Psoas muscle (tissue), 8 donors: ENCODE data around the gene PRMT1. TPM values are rescaled to one million over a fixed set of nuclear protein-coding genes. Genes with fewer than 3 reads are reported as not detected.

ENCODE experiments used
- ATAC-seq, 4 donors: fragments of 200-7000 bp; cut with Tn5 transposase; one replicate each; pipeline ENCODE4 v1.9.1; 2020; ENCODE audit warnings: moderate library complexity in 3 of 4, mild to moderate bottlenecking in 2 of 4
- DNase-seq, 2 donors: peaks; one replicate each; pipeline ENCODE4 v3.0.0-alpha.2; 2020
- H3K27ac ChIP-seq: fragments of 200-600 bp; one replicate; pipeline ENCODE4 v1.8.0; 2022
- H3K27me3 ChIP-seq, 3 donors: fragments of 200-600 bp in 1 of 3; one replicate each; pipeline versions ENCODE4 v1.6.1 to v1.8.0; 2013 to 2022; ENCODE audit warnings: low read length in 2 of 3, mild to moderate bottlenecking in 2 of 3, moderate library complexity in 1 of 3; ENCODE audit not compliant: insufficient read depth in 3 of 3
- H3K36me3 ChIP-seq, 2 donors: fragments of 200-600 bp in 1 of 2; one replicate each; pipeline versions ENCODE4 v1.6.1 to v1.8.0; 2013 to 2022; ENCODE audit warnings: low read depth in 1 of 2, mild to moderate bottlenecking in 1 of 2, moderate library complexity in 1 of 2; ENCODE audit not compliant: insufficient read depth in 1 of 2
- H3K4me1 ChIP-seq: fragments of 200-600 bp; one replicate; pipeline ENCODE4 v1.8.0; 2022
- H3K4me3 ChIP-seq: fragments of 200-600 bp; one replicate; pipeline ENCODE4 v1.8.0; 2022; ENCODE audit warnings: mild to moderate bottlenecking
- H3K9me3 ChIP-seq: fragments of 200-600 bp; one replicate; pipeline ENCODE4 v1.8.0; 2022
- CTCF ChIP-seq: fragments of 200-600 bp; IDR thresholded peaks from one replicate; pipeline ENCODE4 v1.8.0; 2022; ENCODE audit warnings: antibody characterized with exemption
- WGBS, 3 donors: extraction: QIAGEN DNeasy Blood & Tissue Kit; methylation state at CpG; one replicate each; pipeline versions ENCODE4 v1.1.6 to v1.1.7; 2013; 5-methylcytosine and 5-hydroxymethylcytosine counted together
- intact Hi-C, 2 donors: fragments of 100-400 bp; cut with DNase I; formaldehyde crosslinking; loops; one replicate each; pipeline versions ENCODE4 v1.11.0 to v1.14.2; 2022
- polyA plus RNA-seq, 3 donors: library from polyadenylated mRNA; stranded (reverse); fragments of 200-250 nt; gene quantifications; one replicate each; pipeline ENCODE4 v1.2.3, GENCODE V29; 2013
- total RNA-seq, 4 donors: library from RNA; stranded (reverse); fragmentation: NEBNext Ultra II Directional in 2 of 4; extraction: Animal tissue kit (Norgen Biotek cat#: 25700) in 2 of 4; gene quantifications; one replicate each; pipeline versions ENCODE4 v1.2.1 to v1.2.4, GENCODE V29; 2021 to 2023
- donor health status: healthy with polysubstance abuse.
- donor health status: DM: no; HTN: no; CAD: no; lungs with moderate emphysema.
- donor health status: Bipolar disorder and iron deficiency.
- donor health status: healthy.
- donor health status: DM: yes; HTN: yes; CAD: no.
- donor health status: DM: no; HTN: no; CAD: no.
- donor health status: DM: no; HTN: no; CAD: no.
- donor health status: DM: yes; HTN: yes; CAD: no.

The PRMT1 gene
- total and polyA plus RNA-seq, 7 donors: 139 to 424 (median 208) TPM

GRCh38 chr19:49641688-49642491, 35.2 kb upstream of the PRMT1 start, which contains the start of gene SCAF1:
TSS of gene SCAF1 (plus strand) at chr19:49642209. CDS start at chr19:49645027, 2,818 bp downstream.
- Histone ChIP-seq H3K27me3 (no peaks in the 10 kb centered on the region), H3K36me3 (peaks cover 3 to 19% of the 10 kb centered on the region in 2 donors), H3K4me3 (peak within 1 kb of the TSS; percentile 80), H3K27ac (peak within 1 kb of the TSS; percentile 98), H3K9me3 (no peaks in the 10 kb centered on the region), H3K4me1 (peaks cover 35% of the 10 kb centered on the region)
- intact Hi-C loops: loop anchor here (2.0 to 5.0 kb wide), 2 partner anchors 35 to 190 kb away; partner anchors contain the start of genes ALDH16A1 (in 1 of the 2), PIH1D1 (in 1 of the 2) and PRMT1 (in 1 of the 2)
- ATAC-seq (peak; percentile 79 to 83 (median 82)), DNase-seq (peak; percentile 100)
- WGBS, 3 donors: 0% methylated on average over 62 to 87 of the region's 87 CpGs
- TF ChIP-seq CTCF: no peak

GRCh38 chr19:49642492-49643035, 34.5 kb upstream of the PRMT1 start:
- 5 to 8% (median 6%) methylated on average over 5 of the region's 5 CpGs for WGBS, 3 donors
- intact Hi-C loops: loop anchor here in 1 of 2 donors (5.0 kb wide), 1 partner anchor 190 kb away; the partner anchor contains the start of genes ALDH16A1 and PIH1D1

GRCh38 chr19:49643466-49643865, 33.6 kb upstream of the PRMT1 start:
- 58 to 67% (median 66%) methylated on average over 2 of the region's 2 CpGs for WGBS, 3 donors
- no peaks in the 10 kb centered on the region for H3K9me3 ChIP-seq

More at GRCh38 chr19:49642492-49643035, 34.5 kb upstream of the PRMT1 start:
- H3K4me1 ChIP-seq: peaks cover 35% of the 10 kb centered on the region
- ATAC-seq (no peak), DNase-seq (peak in 1 of 2 donors; percentile 38)
- peak overlapping the region; percentile 80 for H3K4me3 ChIP-seq
- peaks cover 3 to 26% of the 10 kb centered on the region in 2 donors for H3K36me3 ChIP-seq
- no peak for TF ChIP-seq CTCF
- H3K27me3 ChIP-seq: no peaks in the 10 kb centered on the region
- H3K9me3 ChIP-seq: no peaks in the 10 kb centered on the region
- H3K27ac ChIP-seq: peak overlapping the region; percentile 98

GRCh38 chr19:49645592-49645991, 31.5 kb upstream of the PRMT1 start:
- ATAC-seq (no peak), DNase-seq (no peak)
- Histone ChIP-seq H3K27me3 (no peaks in the 10 kb centered on the region), H3K4me1 (peaks cover 21% of the 10 kb centered on the region), H3K36me3 (peaks cover 3 to 54% of the 10 kb centered on the region in 2 donors), H3K4me3 (no peak overlapping the region), H3K27ac (no peak overlapping the region), H3K9me3 (no peaks in the 10 kb centered on the region)
- 86 to 89% (median 87%) methylated on average over 11 of the region's 11 CpGs for WGBS, 3 donors
- no peak for TF ChIP-seq CTCF
- intact Hi-C loops: no loop called here

More at GRCh38 chr19:49643466-49643865, 33.6 kb upstream of the PRMT1 start:
- peak in 1 of 2 donors; percentile 39 for DNase-seq
- intact Hi-C loops: loop anchor here in 1 of 2 donors (5.0 kb wide), 1 partner anchor 191 kb away; the partner anchor contains the start of genes ALDH16A1 and PIH1D1
- Histone ChIP-seq H3K4me1 (peaks cover 28% of the 10 kb centered on the region), H3K27me3 (no peaks in the 10 kb centered on the region), H3K36me3 (peaks cover 3 to 35% of the 10 kb centered on the region in 2 donors), H3K4me3 (peak overlapping the region; percentile 80), H3K27ac (peak overlapping the region; percentile 98)
- no peak for TF ChIP-seq CTCF
- ATAC-seq: no peak
